Non-pigmented ciliary epithelial cell (primary cell): ENCODE data around the gene RASA2.
"Not testable (repeated sequence)": the region's sequence is repeated elsewhere in the genome, so short reads cannot be mapped to it uniquely, and the experiment has no call there.

Experiments used
- DNase-seq: peaks from one replicate; pipeline ENCODE4 v3.0.0-alpha.2; 2010; ENCODE audit warnings: low read depth

RASA2 gene

DNA sequence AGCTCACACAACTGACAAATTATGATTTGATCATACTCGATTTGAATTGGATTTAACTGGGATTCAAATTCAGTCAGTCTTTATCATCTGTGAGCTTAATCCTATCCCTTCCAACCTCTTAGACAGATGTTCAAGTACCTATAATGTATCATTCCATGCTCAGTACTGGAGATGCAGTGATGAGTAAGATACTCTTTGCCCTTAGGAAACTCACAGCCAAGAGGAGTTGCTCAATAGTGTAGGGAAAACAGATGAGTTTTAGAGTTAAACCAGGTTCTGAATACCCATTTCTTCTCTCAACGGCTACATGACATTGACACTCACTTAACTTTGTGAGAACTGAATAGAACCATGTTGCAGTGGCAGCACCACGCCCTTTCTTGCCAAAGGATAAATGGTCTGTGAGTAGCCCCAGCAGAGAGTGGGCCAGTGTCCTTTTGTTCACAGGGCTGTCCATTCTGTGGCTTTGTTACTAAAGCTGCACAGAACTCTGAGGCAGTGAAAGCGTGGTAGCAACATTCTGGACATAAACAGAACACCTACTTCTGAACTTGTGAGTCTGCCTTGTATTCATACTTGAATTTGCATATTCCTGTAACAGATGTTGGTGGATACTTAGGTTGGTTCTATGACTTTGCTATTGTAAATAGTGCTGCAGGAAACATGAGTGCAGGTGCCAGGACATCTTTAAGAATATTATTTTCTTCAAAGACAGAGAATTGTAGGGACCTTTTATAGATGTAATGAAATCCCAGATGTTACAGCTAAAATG is 91.6 kb downstream of the RASA2 start:
- no peak for DNase-seq

GRCh38 chr3:141594357-141594756 is 107.5 kb downstream of the RASA2 start:
- DNase-seq: no peak

GRCh38 chr3:141597931-141598330 is 111.1 kb downstream of the RASA2 start:
- no peak for DNase-seq

DNA sequence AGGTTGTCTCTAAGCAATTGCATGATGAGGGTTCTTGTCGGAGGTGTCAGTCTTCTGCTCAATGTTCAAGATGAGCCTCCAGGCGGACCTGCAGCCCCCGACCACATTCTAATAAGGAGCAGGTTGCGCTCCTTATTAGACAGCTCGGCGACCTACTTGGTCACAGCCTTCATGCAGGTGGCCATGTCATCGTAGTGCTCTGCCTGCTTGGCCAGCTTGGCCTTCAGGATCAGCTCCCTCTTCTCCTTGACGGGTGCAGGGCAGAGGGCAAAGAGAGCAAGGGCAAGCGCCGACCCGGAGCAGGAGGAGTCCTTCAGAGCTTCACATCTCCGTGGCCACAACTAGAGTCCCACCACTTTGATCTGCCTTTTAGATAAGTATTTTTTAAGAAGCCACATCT is 113.5 kb downstream of the RASA2 start:
- no peak for DNase-seq

- no peak for DNase-seq
These were observed 115.9 kb downstream of the RASA2 start for GRCh38 chr3:141602706-141603105.

DNA sequence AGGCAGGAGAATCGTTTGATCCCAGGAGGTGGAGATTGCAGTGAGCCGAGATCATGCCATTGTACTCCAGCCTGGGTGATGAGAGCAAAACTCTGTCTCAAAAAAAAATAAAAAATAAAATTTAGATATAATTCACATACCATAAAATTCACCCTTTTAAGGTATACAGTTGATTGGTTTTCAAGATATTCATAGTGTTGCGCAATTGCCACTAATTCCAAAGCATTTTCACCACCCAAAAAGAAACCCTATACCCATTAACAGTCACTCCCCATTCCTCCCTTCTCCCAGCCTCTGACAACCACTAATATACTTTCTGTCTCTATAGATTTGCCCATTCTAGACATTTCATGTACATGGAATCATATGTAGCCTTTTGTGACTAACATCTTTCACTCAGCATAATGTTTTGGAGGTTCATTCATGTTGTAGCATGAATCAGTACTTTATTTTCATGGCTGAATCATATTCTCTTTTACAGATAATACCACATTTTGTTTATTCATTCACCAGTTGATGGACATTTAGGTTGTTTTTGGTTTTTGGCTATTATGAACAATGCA is 116.7 kb downstream of the RASA2 start:
- DNase-seq: no peak

GRCh38 chr3:141605883-141606282 is 119.1 kb downstream of the RASA2 start:
- no peak for DNase-seq

- DNase-seq: no peak
These were observed 121.6 kb downstream of the RASA2 start for GRCh38 chr3:141608438-141608837.

- no peak for DNase-seq
These were observed 124.1 kb downstream of the RASA2 start for GRCh38 chr3:141610939-141611338.

DNA sequence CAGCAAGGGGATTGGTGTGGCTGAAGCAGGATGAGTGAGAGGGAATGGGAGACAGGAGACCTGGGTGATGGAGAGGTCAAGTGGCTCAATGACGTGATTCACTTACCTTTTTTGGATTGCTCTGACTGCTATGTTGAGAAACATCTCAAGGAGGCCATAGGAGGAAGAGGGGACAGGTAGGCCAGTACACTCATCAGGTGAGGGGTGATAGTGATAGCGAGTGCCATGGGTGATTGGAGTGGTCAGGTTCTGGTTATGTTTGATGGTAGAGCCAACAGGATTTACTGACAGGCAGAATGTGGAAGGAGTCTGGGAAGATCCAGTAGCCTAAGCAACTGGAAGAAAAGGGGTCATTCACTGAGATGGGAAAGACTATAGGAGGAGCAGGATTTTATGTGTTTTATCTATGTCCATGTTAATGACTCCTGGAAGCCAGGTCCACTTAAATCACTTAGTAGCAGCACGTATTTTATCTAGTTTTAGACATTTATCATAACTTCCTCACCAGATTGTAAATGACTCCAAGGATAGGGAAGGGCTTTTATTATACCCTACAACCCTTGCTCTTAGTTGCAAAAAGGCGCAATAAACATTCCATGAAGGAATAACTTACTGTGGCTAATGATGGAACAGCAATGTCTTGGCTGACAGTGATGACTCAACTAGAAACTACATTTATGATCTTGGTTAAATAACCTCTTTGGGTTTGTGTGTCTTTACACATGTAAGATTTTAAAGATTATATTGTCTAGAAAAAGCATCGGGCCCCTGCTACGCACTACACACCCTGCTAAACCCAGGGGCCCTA is 131.5 kb downstream of the RASA2 start:
- DNase-seq: no peak

DNA sequence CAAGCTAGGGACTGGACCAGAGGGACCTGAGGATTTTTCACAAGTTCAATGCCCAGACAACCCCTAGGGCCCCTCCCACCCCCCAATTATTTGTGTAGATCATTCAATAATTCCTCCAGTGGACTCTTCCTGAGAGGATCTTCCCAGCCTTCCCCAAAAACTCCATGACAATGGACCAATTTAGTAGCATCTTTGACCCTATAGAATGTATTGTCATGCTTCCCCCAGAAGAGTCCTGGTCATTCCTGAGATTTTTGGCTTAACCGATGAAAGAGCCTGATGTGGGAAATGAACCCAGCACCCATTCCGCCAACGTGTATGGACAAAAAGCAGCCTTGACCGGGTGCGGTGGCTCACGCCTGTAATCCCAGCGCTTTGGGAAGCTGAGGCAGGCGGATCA is 132.1 kb downstream of the RASA2 start:
- no peak for DNase-seq

- DNase-seq: no peak
These were observed 132.6 kb downstream of the RASA2 start for GRCh38 chr3:141619450-141619849.

DNA sequence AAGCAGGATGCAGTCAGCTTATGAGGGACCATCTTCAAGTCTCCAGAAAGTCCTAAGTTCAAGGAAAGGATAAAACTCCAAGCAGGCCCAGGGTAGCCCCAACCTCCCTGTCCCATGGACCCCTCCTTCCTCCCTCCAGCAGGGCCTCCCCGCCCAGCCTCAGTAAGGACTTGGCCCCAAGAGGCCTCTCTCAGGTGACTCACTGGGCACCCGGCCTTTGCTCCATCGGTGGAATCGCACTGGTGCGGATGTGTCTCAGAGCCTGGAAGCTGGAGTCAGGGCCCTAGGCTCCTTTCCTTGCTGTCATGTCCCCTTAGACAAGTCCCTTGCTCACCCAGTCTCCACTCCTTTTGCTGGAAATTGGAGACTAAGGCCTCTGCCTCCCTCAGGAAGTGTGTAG is 136.9 kb downstream of the RASA2 start:
- DNase-seq: no peak

- no peak for DNase-seq
These were observed 138.7 kb downstream of the RASA2 start for GRCh38 chr3:141625506-141625905.

DNA sequence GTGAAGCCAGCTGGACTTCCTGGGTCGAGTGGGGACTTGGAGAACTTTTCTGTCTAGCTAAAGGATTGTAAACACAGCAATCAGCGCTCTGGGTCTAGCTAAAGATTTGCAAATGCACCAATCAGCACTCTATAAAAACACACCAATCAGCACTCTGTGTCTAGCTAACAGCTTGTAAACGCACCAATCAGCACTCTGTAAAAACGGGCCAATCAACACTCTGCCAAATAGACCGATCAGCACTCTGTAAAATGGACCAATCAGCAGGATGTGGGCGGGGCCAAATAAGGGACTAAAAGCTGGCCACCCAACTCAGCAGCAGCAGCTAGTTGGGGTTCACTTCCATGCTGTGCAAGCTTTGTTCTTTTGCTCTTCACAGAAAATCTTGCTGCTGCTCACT is 141.5 kb downstream of the RASA2 start:
- not testable (repeated sequence) for DNase-seq

- DNase-seq: not testable (repeated sequence)
These were observed 142.1 kb downstream of the RASA2 start for GRCh38 chr3:141628868-141629441.

- DNase-seq: no peak
These were observed 143.1 kb downstream of the RASA2 start for GRCh38 chr3:141629976-141630375.

- DNase-seq: no peak
These were observed 146.1 kb downstream of the RASA2 start for GRCh38 chr3:141632779-141633374.

GRCh38 chr3:141642215-141642614 is 155.4 kb downstream of the RASA2 start:
- DNase-seq: no peak

- DNase-seq: no peak
These were observed 156.6 kb downstream of the RASA2 start for GRCh38 chr3:141643391-141643790.

- DNase-seq: no peak
These were observed 157.0 kb downstream of the RASA2 start for GRCh38 chr3:141643796-141644195.

DNA sequence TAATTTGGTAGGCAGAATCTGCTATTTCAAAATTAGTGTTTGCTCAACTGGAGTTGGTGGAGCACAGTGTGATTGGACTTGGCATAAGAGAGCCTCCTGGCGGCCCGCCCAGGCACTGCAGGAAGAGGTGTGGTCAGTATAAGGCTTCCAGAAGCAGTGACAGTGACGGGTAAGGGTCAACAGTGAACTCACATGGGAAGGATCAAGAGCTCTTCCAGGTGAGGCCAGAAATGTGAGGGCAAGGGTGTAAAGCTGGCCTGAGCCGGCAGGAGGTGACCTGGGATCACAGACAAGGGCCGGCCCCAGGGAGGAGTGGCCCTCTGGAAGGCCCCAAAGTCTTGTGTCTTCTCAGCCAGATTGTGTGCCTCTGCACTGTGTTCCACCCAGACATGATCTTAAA is 158.1 kb downstream of the RASA2 start:
- no peak for DNase-seq
